Adrenal gland (tissue), 12 donors: ENCODE data around the gene PCAT7. TPM values are rescaled to one million over a fixed set of nuclear protein-coding genes. Genes with fewer than 3 reads are reported as not detected.

Experiments used
- DNase-seq, 7 donors: peaks; one replicate each; pipeline ENCODE4 v3.0.0-alpha.2; 2019 to 2020
- H3K27ac ChIP-seq, 5 donors: fragments of 200-600 bp; sonication (generic) in 4 of 5; 1 replicate in 3 of 5; 2 replicates in 2 of 5; pipeline versions ENCODE4 v1.5.1 to v1.8.0; 2016 to 2020; ENCODE audit warnings: mild to moderate bottlenecking in 1 of 5
- H3K27me3 ChIP-seq: fragments of 200-600 bp; 2 replicates; pipeline ENCODE4 v1.8.0; 2021
- H3K36me3 ChIP-seq, 2 donors: fragments of 200-600 bp; replicated peaks in 1 of 2; 1 replicate in 1 of 2; 2 replicates in 1 of 2; pipeline versions ENCODE4 v1.5.1 to v1.8.0; 2018 to 2022
- H3K4me1 ChIP-seq, 2 donors: fragments of 200-600 bp; replicated peaks in 1 of 2; 1 replicate in 1 of 2; 2 replicates in 1 of 2; pipeline versions ENCODE4 v1.5.1 to v1.8.0; 2018 to 2021
- H3K4me3 ChIP-seq, 4 donors: fragments of 200-600 bp; sonication (generic) in 3 of 4; one replicate each; pipeline ENCODE4 v1.5.1; 2016 to 2018
- H3K9me3 ChIP-seq, 3 donors: fragments of 200-600 bp; sonication (generic) in 1 of 3; replicated peaks in 1 of 3; 1 replicate in 2 of 3; 2 replicates in 1 of 3; pipeline versions ENCODE4 v1.5.1 to v1.8.0; 2016 to 2021
- POLR2A ChIP-seq, 2 donors: fragments of 450-650 bp; IDR thresholded peaks; one replicate each; pipeline ENCODE4 v1.6.1; 2017; ENCODE audit warnings: antibody characterized with exemption in 2 of 2, mild to moderate bottlenecking in 2 of 2, moderate library complexity in 1 of 2
- WGBS, 4 donors: extraction: QIAGEN DNeasy Blood & Tissue Kit in 2 of 4; methylation state at CpG; one replicate each; pipeline versions ENCODE4 v1.1.5 to v1.1.7; 2013 to 2017; 5-methylcytosine and 5-hydroxymethylcytosine counted together
- intact Hi-C, 2 donors: fragments of 100-400 bp; cut with DNase I; formaldehyde crosslinking; loops; one replicate each; pipeline versions ENCODE4 v1.14.1 to v1.15.0; 2022 to 2023
- polyA plus RNA-seq, 3 donors: library from polyadenylated mRNA; stranded (reverse); fragments of 200-250 nt in 2 of 3; fragments of 350-450 nt in 1 of 3; fragmentation: Illumina TruSeq in 1 of 3; extraction: RNeasy Lipid Tissue Mini Kit (QIAGEN cat#74804) in 1 of 3; gene quantifications; one replicate each; pipeline ENCODE4 v1.2.3, GENCODE V29; 2013 to 2014
- total RNA-seq, 9 donors: library from RNA; depleted of rRNA in 4 of 9; stranded (reverse); fragments of >200 nt in 4 of 9; fragments of 120-200 nt in 1 of 9; fragmentation: NEBNext Ultra II Directional in 1 of 9; extraction: Animal tissue kit (Norgen Biotek cat#: 25700) in 1 of 9; gene quantifications; one replicate each; pipeline versions ENCODE4 v1.1.0 to v1.2.4, GENCODE V29; 2013 to 2023
- TF ChIP-seq, protein P1 (sequence below), 6 experiments: fragments of 450-650 bp in 4 of 6; fragments of 200-600 bp in 2 of 6; sonication (generic) in 1 of 6; IDR thresholded peaks; 1 replicate in 5 of 6; 2 replicates in 1 of 6; pipeline versions ENCODE4 v1.5.1 to v1.8.0; 2016 to 2021; ENCODE audit warnings: antibody characterized with exemption in 6 of 6, mild to moderate bottlenecking in 2 of 6, moderate library complexity in 1 of 6
- donor health status: healthy with polysubstance abuse.
- donor health status: Bipolar disorder and iron deficiency.
- donor health status: DM: yes; HTN: yes; CAD: no.
- donor health status: DM: no; HTN: no; CAD: no.
- donor health status: DM: no; HTN: no; CAD: no.
- donor health status: DM: yes; HTN: yes; CAD: no.

The PCAT7 gene
- total and polyA plus RNA-seq, 12 donors: 0.03 to 0.47 (median 0.15) TPM; not detected in 4

DNA sequence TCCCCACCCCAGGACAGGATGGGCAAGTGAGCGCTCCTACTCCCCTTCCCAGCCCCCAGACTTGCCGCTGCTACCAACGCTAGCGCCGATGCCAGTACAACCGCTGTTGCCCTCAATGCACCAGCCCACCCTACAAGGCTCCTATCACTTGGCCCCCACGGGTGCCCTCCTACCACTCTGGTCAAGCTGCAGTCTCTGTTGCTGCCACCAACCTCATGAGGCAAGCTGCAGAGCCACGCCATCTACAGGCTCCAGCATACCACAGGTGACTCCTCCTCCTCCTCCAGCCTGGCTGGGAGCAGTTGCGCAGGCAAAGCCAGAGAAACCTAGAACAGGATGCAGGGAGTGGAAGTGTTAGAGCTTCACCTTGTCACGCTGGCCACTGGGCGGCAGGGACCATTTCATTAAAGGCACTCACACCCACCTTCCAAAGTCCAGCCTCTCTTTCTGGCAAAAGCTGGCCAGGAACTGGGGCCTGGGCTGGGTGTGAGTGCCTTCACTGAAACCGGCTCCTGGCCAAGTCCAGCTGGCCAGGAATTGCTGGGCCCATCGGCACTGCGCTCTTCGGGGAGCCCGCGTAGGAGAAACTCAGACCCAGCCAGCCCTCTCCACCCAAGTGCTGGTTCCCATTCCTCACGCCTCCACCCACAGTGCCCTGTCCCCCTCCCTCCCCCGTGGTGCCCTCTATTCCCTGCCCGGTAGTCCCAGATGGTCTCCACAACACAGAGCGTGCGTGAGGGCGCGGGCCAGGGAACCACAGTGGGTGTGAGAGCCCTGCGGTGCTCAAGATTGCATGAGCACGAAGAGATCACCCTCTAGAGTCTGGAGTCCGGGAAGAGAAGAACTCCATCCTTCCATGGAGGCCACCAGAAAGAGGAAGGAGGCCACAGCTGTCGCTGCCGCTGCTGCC is 1.6 kb upstream of the PCAT7 start:
- 89 to 97% (median 91%) methylated on average over 24 to 29 of the region's 29 CpGs for WGBS, 4 donors
- no peaks in the 10 kb centered on the region for H3K9me3 ChIP-seq

GRCh38 chr9:94554078-94554438 is 825 bp upstream of the PCAT7 start:
- H3K27ac ChIP-seq: no peak overlapping the region
- no peaks in the 10 kb centered on the region for H3K4me1 ChIP-seq
- H3K9me3 ChIP-seq: no peaks in the 10 kb centered on the region
- H3K27me3 ChIP-seq: no peaks in the 10 kb centered on the region
- TF ChIP-seq POLR2A (IDR thresholded peaks at IDR 0.05): no peak
- TF ChIP-seq, protein P1, sequence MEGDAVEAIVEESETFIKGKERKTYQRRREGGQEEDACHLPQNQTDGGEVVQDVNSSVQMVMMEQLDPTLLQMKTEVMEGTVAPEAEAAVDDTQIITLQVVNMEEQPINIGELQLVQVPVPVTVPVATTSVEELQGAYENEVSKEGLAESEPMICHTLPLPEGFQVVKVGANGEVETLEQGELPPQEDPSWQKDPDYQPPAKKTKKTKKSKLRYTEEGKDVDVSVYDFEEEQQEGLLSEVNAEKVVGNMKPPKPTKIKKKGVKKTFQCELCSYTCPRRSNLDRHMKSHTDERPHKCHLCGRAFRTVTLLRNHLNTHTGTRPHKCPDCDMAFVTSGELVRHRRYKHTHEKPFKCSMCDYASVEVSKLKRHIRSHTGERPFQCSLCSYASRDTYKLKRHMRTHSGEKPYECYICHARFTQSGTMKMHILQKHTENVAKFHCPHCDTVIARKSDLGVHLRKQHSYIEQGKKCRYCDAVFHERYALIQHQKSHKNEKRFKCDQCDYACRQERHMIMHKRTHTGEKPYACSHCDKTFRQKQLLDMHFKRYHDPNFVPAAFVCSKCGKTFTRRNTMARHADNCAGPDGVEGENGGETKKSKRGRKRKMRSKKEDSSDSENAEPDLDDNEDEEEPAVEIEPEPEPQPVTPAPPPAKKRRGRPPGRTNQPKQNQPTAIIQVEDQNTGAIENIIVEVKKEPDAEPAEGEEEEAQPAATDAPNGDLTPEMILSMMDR (IDR thresholded peaks at IDR 0.05): no peak
- no peak overlapping the region for H3K4me3 ChIP-seq
- intact Hi-C loops: loop anchor here in 1 of 2 donors (5.0 kb wide), 1 partner anchor 48 kb away; no protein-coding TSS in a partner anchor
- no peak for DNase-seq
- WGBS, 4 donors: 80 to 87% (median 84%) methylated on average over 4 to 16 of the region's 16 CpGs
- H3K36me3 ChIP-seq: no peaks in the 10 kb centered on the region

More for the DNA sequence above, 1.6 kb upstream of the PCAT7 start:
- intact Hi-C loops: loop anchor here in 1 of 2 donors (5.0 kb wide), 1 partner anchor 49 kb away; no protein-coding TSS in a partner anchor
- H3K36me3 ChIP-seq: no peaks in the 10 kb centered on the region
- H3K27me3 ChIP-seq: no peaks in the 10 kb centered on the region
- no peak overlapping the region for H3K27ac ChIP-seq
- TF ChIP-seq, protein P1 (IDR thresholded peaks at IDR 0.05): no peak
- TF ChIP-seq POLR2A (IDR thresholded peaks at IDR 0.05): no peak
- no peak overlapping the region for H3K4me3 ChIP-seq
- no peaks in the 10 kb centered on the region for H3K4me1 ChIP-seq
- DNase-seq: no peak

- Histone ChIP-seq H3K4me3 (no peak overlapping the region), H3K36me3 (no peaks in the 10 kb centered on the region), H3K27ac (no peak overlapping the region), H3K4me1 (no peaks in the 10 kb centered on the region), H3K27me3 (no peaks in the 10 kb centered on the region), H3K9me3 (no peaks in the 10 kb centered on the region)
- DNase-seq: no peak
- TF ChIP-seq, protein P1 (IDR thresholded peaks at IDR 0.05): no peak
- TF ChIP-seq POLR2A (IDR thresholded peaks at IDR 0.05): no peak
- intact Hi-C loops: no loop called here
- 78 to 89% (median 85%) methylated on average over 4 of the region's 4 CpGs for WGBS, 4 donors
Measured at GRCh38 chr9:94557376-94557775, 2.5 kb downstream of the PCAT7 start.

GRCh38 chr9:94560237-94560636 is 5.4 kb downstream of the PCAT7 start:
- H3K4me1 ChIP-seq: no peaks in the 10 kb centered on the region
- H3K27me3 ChIP-seq: no peaks in the 10 kb centered on the region
- no peak overlapping the region for H3K4me3 ChIP-seq
- TF ChIP-seq, protein P1 (IDR thresholded peaks at IDR 0.05): no peak
- TF ChIP-seq POLR2A (IDR thresholded peaks at IDR 0.05): no peak
- WGBS, 4 donors: 91 to 93% (median 92%) methylated on average over 6 of the region's 6 CpGs
- no peak for DNase-seq
- no peak overlapping the region for H3K27ac ChIP-seq
- no peaks in the 10 kb centered on the region for H3K9me3 ChIP-seq
- intact Hi-C loops: no loop called here
- no peaks in the 10 kb centered on the region for H3K36me3 ChIP-seq
